Neural crest cell (in vitro differentiated cells): ENCODE measurements around the gene CTAG1A. TPM values are rescaled to one million over a fixed set of nuclear protein-coding genes. Genes with fewer than 3 reads are reported as not detected.
"Not testable (repeated sequence)": the region's sequence is repeated elsewhere in the genome, so short reads cannot be mapped to it uniquely, and the experiment has no call there.

Source experiments
- DNase-seq: peaks from one replicate; pipeline ENCODE4 v3.0.0; 2021; ENCODE audit warnings: low read depth, mixed read lengths, low spot score
- H3K27ac Mint-ChIP-seq: one replicate; pipeline ENCODE4 v1.8.0; 2021; ENCODE audit warnings: mild to moderate bottlenecking, mixed read lengths; ENCODE audit not compliant: unreplicated experiment
- H3K27me3 Mint-ChIP-seq: 2 replicates; pipeline ENCODE4 v1.8.0; 2021; ENCODE audit warnings: low read depth, mild to moderate bottlenecking, mixed read lengths
- H3K36me3 Mint-ChIP-seq: 2 replicates; pipeline ENCODE4 v1.8.0; 2021; ENCODE audit warnings: low read depth, mild to moderate bottlenecking, mixed read lengths
- H3K4me1 Mint-ChIP-seq: 2 replicates; pipeline ENCODE4 v1.8.0; 2021; ENCODE audit warnings: mixed read lengths
- H3K4me3 Mint-ChIP-seq: one replicate; pipeline ENCODE4 v1.8.0; 2021; ENCODE audit warnings: mild to moderate bottlenecking, mixed read lengths
- H3K9me3 Mint-ChIP-seq: 2 replicates; pipeline ENCODE4 v1.8.0; 2021; ENCODE audit warnings: mixed read lengths
- total RNA-seq: library from RNA; stranded (reverse); gene quantifications from 2 replicates; pipeline ENCODE4 v1.2.1, GENCODE V29; 2021
- TF ChIP-seq, protein P1 (sequence below): fragments of 200-600 bp; sonication (generic); conservative IDR thresholded peaks from 2 replicates; pipeline ENCODE4 v1.5.0; 2021; ENCODE audit warnings: antibody characterized with exemption, mild to moderate bottlenecking

CTAG1A gene
- total RNA-seq, 1 donor from 2014 or later = not detected

- not testable (repeated sequence) for H3K27me3 Mint-ChIP-seq, H3K27ac Mint-ChIP-seq, DNase-seq, H3K4me3 Mint-ChIP-seq, H3K36me3 Mint-ChIP-seq, H3K4me1 Mint-ChIP-seq, H3K9me3 Mint-ChIP-seq
Observed at GRCh38 chrX:154613586-154613985, 28.7 kb downstream of the CTAG1A start.

DNA sequence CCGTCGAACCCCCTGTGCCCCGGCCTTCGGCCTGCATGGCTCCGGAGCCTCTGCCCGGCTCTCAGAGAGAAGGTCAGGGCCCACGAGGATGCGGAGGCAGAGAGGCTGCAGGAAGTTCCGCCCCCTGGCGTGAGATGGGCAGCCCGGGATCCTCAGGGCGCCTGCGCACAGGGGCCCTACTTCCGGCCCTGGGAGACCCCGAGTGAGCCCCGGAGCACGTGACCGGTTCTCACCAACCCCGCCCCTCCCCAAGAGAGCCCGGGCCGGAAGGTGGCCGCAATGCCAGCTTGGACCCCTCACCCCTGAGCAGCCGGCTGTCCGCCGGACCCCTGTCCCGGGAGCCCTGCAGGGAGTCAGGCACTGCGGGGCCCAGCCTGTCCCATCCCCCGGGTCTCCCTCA lies 34.2 kb downstream of the CTAG1A start, which contains the start of gene CTAG1B:
CTAG1B (minus strand) TSS at position 101 of the 400 bp plus-strand sequence; CDS start at position 37, 64 bp downstream.
- not testable (repeated sequence) for H3K27me3 Mint-ChIP-seq, H3K36me3 Mint-ChIP-seq, H3K27ac Mint-ChIP-seq, H3K4me3 Mint-ChIP-seq, DNase-seq, H3K4me1 Mint-ChIP-seq, H3K9me3 Mint-ChIP-seq

DNA sequence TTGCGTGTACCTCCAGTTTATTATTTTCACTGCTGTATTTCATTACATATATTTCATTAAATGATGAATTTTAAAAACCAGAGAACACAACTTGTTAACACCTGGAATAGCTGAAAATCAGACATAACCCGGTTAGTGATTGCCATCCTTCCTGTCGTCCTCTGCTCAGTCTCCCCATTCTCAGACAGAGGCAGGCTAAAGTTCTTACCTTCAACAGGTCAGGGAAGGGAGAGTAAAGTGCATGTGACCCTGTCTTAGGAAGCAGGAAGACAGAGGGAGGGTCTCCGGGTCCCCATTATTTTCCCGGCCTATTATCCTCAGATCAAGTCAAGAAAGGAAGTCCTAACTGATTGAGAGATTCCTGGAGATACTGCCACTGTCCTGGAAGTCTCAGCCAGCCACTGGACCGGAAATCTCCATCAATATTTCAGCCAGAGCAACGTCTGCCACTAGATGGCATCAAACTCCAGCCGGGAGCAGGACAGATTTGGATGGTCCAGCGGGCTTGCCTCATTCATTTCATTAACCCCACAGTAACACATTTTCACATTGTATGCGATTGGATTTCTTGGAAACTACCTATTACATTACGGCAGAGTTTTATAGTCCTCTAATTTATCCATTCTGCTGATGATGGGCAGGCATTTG lies 36.0 kb downstream of the CTAG1A start:
- H3K4me1 Mint-ChIP-seq, DNase-seq, H3K36me3 Mint-ChIP-seq, H3K27ac Mint-ChIP-seq, H3K27me3 Mint-ChIP-seq, H3K4me3 Mint-ChIP-seq, H3K9me3 Mint-ChIP-seq: not testable (repeated sequence)
- TF ChIP-seq, protein P1, sequence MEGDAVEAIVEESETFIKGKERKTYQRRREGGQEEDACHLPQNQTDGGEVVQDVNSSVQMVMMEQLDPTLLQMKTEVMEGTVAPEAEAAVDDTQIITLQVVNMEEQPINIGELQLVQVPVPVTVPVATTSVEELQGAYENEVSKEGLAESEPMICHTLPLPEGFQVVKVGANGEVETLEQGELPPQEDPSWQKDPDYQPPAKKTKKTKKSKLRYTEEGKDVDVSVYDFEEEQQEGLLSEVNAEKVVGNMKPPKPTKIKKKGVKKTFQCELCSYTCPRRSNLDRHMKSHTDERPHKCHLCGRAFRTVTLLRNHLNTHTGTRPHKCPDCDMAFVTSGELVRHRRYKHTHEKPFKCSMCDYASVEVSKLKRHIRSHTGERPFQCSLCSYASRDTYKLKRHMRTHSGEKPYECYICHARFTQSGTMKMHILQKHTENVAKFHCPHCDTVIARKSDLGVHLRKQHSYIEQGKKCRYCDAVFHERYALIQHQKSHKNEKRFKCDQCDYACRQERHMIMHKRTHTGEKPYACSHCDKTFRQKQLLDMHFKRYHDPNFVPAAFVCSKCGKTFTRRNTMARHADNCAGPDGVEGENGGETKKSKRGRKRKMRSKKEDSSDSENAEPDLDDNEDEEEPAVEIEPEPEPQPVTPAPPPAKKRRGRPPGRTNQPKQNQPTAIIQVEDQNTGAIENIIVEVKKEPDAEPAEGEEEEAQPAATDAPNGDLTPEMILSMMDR = peak; percentile 17

- DNase-seq, H3K27me3 Mint-ChIP-seq, H3K27ac Mint-ChIP-seq, H3K36me3 Mint-ChIP-seq, H3K4me3 Mint-ChIP-seq, H3K9me3 Mint-ChIP-seq, H3K4me1 Mint-ChIP-seq: not testable (repeated sequence)
Observed at GRCh38 chrX:154628960-154629359, 44.0 kb downstream of the CTAG1A start.

DNA sequence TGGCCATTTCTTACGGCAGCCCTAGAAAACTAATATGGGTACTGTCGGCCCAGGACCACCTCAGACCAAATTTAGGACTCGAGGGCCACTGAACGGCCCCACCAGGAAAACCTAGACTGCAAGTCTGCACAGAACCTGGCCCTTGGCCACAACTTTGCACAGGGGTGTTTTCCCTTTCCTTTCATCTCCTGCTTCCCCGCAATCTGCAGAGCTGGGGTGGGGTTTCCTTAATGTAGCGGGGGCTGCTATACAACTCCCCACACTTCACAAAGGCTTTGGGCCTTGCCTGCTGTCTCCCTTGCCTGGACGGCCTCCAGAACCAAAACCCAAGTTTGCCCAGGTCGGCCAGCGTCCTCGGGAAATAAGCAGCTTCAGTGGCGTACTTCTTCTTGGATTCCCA lies 46.0 kb downstream of the CTAG1A start:
- H3K4me1 Mint-ChIP-seq, H3K36me3 Mint-ChIP-seq, H3K27me3 Mint-ChIP-seq, H3K27ac Mint-ChIP-seq, H3K9me3 Mint-ChIP-seq, DNase-seq, H3K4me3 Mint-ChIP-seq: not testable (repeated sequence)

GRCh38 chrX:154633661-154634060 lies 48.7 kb downstream of the CTAG1A start:
- H3K4me1 Mint-ChIP-seq, H3K9me3 Mint-ChIP-seq, H3K27me3 Mint-ChIP-seq, H3K4me3 Mint-ChIP-seq, DNase-seq, H3K36me3 Mint-ChIP-seq, H3K27ac Mint-ChIP-seq: not testable (repeated sequence)

Other genes starting within 250 kb of the CTAG1A start
- gene FLNA, start 210.5 kb upstream of the CTAG1A start, total RNA-seq = 786 and 809 TPM in 2 replicates
- 54.3 and 56.8 TPM in 2 replicates for gene EMD, start 205.8 kb upstream of the CTAG1A start, total RNA-seq
- 2,853 and 2,857 TPM in 2 replicates for gene RPL10, start 186.8 kb upstream of the CTAG1A start, total RNA-seq
- 9.3 and 11.5 TPM in 2 replicates for gene DNASE1L1, start 175.9 kb upstream of the CTAG1A start, total RNA-seq
- gene TAFAZZIN, start 173.6 kb upstream of the CTAG1A start, total RNA-seq = 45.7 and 47.1 TPM in 2 replicates
- gene ATP6AP1, start 156.5 kb upstream of the CTAG1A start, total RNA-seq = 78.2 and 79.8 TPM in 2 replicates
- gene GDI1, start 148.0 kb upstream of the CTAG1A start, total RNA-seq = 206 and 210 TPM in 2 replicates
- 68.8 and 69.0 TPM in 2 replicates for gene FAM50A, start 141.0 kb upstream of the CTAG1A start, total RNA-seq
- 74.1 and 75.1 TPM in 2 replicates for gene PLXNA3, start 126.9 kb upstream of the CTAG1A start, total RNA-seq
- 20.7 and 22.6 TPM in 2 replicates for gene LAGE3, start 105.9 kb upstream of the CTAG1A start, total RNA-seq
- 39.2 and 39.5 TPM in 2 replicates for gene UBL4A, start 98.5 kb upstream of the CTAG1A start, total RNA-seq
- gene SLC10A3, start 94.5 kb upstream of the CTAG1A start, total RNA-seq = 7.8 TPM in 2 replicates
- gene FAM3A, start 68.9 kb upstream of the CTAG1A start, total RNA-seq = 25.8 and 29.9 TPM in 2 replicates
- 84.4 and 93.9 TPM in 2 replicates for gene G6PD, start 38.3 kb upstream of the CTAG1A start, total RNA-seq
- 20.3 and 21.3 TPM in 2 replicates for gene IKBKG, start 37.5 kb upstream of the CTAG1A start, total RNA-seq
- not detected in 2 replicates for gene CTAG1B, start 34.1 kb downstream of the CTAG1A start, total RNA-seq
- not detected in 2 replicates for gene CTAG2, start 68.4 kb downstream of the CTAG1A start, total RNA-seq
- 0.07 and 0.12 TPM in 2 replicates for gene GAB3, start 165.9 kb downstream of the CTAG1A start, total RNA-seq
- 81.0 and 83.5 TPM in 2 replicates for gene DKC1, start 177.7 kb downstream of the CTAG1A start, total RNA-seq
- gene MPP1, start 220.4 kb downstream of the CTAG1A start, total RNA-seq = 12.7 and 13.2 TPM in 2 replicates
- not detected in 2 replicates for gene SMIM9, start 249.5 kb downstream of the CTAG1A start, total RNA-seq